ENCODE data around the gene DCXR.
"Not testable (repeated sequence)": the region's sequence is repeated elsewhere in the genome, so short reads cannot be mapped to it uniquely, and the experiment has no call there.

Gene DCXR

DNA sequence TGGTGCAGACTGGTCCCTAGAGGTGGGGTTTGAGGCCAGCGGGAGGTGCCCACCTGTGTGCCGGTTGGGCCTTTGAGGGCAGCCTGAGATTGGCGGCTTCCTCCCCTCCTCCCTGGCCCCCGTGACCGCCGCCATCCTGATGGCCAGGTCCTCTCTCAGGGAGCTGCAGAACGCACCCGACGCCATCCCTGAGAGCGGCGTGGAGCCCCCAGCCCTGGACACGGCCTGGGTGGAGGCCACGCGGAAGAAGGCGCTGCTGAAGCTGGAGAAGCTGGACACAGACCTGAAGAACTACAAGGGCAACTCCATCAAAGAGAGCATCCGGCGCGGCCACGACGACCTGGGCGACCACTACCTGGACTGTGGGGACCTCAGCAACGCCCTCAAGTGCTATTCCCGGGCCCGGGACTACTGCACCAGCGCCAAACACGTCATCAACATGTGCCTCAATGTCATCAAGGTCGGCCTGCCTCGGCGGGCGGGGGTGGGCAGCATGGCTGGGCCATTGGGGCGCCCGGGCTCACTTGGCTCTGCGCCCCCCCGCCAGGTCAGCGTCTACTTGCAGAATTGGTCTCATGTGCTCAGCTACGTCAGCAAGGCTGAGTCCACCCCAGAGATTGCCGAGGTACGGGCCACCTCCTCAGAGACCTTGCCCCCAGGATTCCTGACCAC, 17.0 kb upstream of the DCXR start:
- DNase-seq = no peak

DNA sequence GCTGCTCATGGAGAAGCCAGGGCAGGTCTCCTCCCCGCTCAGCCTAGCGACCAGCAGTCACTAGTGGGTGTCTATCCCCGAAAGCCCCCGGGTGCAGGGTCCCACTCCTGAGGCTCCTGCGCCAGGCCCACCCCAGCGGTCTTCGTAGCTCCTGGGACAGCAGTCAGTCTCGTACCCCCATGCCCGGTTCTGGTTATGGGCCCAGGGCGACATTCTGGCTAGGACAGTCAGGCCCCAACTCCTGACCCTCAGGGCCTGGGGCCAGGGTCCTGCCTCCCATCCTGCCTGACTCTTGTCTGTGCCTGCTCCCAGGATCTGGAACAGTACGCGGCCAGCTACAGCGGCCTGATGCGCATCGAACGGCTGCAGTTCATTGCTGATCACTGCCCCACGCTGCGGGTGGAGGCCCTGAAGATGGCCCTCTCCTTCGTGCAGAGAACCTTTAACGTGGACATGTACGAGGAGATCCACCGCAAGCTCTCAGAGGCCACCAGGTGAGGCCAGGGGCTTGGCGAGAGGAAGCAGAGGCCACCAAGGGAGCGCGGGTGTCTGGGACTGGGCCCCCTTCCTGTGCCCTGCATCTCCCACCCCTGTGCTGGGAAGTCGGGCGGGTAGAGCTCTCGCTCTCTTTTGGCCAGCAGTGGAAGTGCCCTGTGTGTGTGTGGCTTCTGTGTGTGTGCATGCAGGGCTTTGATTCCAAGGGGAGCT, 16.2 kb upstream of the DCXR start:
- DNase-seq = no peak

DNA sequence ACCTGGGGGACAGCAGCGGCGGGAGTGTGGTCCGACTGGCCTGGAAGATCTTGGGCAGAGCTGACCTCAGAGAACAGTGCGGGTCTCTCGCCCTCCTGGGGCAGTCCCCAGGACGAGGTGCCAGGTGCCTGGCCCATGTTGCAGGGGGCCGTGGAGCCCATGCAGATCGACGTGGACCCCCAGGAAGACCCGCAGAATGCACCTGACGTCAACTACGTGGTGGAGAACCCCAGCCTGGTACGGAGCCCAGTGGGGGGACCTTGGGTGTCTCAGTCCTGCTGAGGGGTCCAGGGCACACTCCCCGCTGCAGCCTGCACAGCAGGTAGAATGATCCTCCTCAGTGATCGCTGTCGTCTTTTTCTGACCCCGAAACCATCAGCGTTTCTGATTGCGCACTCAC, 15.6 kb upstream of the DCXR start:
- no peak for DNase-seq

GRCh38 chr17:82052638-82053059, 15.2 kb upstream of the DCXR start:
- DNase-seq = no peak

DNA sequence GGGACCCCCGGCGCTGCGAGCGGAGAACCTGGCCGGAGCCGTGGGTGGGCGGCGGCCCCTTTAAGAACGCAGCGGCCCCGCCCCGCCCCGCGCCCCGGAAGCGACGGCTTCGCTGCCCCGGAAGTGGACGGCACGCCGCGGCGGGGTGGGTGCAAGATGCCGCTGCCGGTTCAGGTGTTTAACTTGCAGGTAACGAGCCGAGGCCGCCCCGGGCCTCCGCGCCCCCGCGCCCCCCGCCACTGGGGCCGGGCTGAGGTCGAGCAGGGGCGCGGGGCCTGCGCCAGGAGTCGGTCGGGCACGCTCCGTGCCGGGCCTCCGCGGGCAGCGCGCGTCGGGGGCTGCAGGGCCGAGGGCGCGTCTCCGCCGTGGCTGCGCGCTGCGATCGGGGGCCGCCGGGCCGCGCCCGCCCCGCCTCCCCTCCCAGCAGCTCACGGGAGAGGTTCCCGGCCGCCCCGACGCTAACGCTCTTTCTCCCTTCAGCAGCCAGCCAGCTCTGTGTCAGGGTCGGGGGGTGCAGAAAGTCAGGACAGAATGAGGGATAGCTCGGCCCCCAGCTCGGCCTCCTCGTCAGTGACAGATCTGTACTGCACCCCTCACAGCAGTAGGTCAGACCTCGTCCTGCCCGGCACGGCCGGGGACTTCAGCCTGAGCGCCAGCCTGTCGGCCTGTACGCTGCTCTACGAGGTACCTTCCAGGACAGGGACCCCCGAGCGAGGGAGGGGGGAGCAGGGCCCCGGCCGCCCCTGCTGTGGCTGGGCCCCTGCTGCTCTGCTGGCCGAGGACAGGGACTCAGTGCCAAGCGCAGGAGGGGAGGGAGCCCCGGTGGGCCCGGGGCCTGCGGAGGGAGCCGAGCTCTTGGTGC, 14.5 kb upstream of the DCXR start, which contains the start of the genes GPS1 and RFNG:
GPS1 (plus strand) TSS at position 123 of the 862 bp plus-strand sequence; CDS start at position 157, 34 bp downstream.
RFNG (minus strand) TSS at position 36 of the 862 bp plus-strand sequence. CDS start 45 bp downstream, outside the sequence.
- peak; percentile 31 for DNase-seq

- DNase-seq = no peak
Measured at GRCh38 chr17:82050761-82051641, 13.5 kb upstream of the DCXR start.

DNA sequence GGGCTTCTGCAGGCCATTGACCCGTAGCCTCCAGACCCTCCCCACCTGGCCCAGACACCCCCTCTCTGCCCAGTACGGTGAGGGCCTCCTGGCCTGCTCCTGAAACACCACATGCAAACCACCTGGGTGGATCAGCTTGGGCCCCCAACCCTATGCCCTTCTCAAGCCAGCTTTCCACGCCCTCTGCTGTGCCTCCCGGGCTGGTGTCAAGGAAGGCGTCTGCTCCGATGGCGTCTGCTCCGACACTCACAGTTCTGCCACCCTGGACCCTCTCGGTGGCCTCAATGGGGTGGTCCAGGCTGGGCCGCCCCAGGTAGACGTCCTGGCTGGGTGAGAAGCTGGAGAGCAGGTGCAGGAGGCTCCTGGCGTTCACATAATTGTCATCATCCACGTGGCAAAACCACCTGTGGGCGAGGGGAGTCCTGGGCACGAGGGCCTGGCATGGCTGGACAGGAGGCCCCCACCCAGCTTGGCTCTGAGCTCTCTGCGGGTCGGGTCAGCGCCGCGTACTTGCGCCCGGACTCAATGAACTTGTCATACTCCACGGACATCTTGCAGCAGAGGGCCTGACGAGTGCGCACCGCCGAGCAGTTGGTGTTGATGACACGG, 12.8 kb upstream of the DCXR start:
- no peak for DNase-seq

DNA sequence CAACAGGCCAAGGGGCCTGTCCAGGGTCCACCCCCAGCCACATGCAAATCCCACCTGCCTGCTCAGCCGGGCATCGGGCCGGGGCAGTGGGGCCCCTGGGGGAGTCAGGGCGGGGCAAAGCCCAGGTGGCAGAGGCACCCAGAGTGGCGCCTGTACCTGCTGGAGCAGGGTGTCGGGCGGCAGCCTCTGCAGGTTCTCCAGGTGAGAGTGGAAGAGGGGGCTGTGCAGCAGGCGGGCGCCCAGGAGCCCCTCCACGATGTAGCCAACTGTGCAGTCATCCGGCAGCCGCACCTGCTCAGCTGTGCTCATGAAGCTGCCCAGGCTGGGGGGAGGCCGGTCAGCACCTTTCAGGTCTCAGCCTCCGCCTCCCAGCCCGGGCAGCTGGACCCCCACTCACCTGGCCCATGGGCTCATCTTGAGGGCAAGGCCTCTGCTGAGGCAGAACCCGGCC, 12.0 kb upstream of the DCXR start:
- no peak for DNase-seq

DNA sequence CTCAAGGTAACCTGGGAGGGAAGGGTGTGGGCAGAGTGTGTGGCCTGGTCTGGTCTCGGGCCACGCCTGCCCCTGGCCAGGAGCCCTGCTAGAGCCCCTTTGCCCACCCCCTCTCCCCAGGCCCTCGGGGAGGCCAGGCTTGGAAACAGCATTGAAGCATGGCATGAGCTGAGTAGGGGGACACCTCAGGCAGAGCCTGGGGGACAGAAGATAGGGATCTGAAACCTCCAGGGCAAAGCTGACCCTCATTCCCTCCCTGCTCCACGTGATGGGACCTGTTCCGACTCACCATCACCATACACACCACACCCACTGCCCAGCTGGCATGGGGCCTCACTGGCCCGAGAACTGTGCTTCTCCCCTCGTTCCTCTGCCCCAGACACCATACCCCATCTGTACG, 11.6 kb upstream of the DCXR start:
- DNase-seq = no peak

GRCh38 chr17:82048571-82048971, 11.1 kb upstream of the DCXR start:
- no peak for DNase-seq

- no peak for DNase-seq
Measured at GRCh38 chr17:82047914-82048570, 10.5 kb upstream of the DCXR start.

GRCh38 chr17:82047379-82047778, 9.9 kb upstream of the DCXR start:
- DNase-seq = no peak

- DNase-seq = no peak
Measured at GRCh38 chr17:82046903-82047302, 9.4 kb upstream of the DCXR start.

GRCh38 chr17:82045936-82046484, 8.5 kb upstream of the DCXR start:
- no peak for DNase-seq

DNA sequence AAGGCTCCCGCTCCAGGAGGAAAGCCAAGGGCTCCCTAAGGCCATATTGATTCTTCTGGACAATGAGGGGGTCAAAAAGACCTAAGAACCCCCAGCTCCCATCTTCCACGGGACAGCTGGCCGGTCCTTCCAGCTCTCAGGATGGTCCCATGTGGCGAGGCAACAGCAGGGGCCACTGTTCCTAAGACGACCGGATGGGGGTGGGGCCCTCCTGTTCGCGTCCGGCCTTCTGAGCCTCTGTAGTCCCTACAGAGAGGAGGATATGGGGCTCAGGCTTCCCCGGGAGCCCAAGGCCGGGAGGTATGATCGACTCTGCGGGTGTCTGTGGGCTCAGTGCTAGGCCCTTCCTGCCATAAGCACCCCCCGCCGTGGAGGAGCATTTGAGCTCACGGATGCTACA, 6.0 kb upstream of the DCXR start:
- no peak for DNase-seq

DNA sequence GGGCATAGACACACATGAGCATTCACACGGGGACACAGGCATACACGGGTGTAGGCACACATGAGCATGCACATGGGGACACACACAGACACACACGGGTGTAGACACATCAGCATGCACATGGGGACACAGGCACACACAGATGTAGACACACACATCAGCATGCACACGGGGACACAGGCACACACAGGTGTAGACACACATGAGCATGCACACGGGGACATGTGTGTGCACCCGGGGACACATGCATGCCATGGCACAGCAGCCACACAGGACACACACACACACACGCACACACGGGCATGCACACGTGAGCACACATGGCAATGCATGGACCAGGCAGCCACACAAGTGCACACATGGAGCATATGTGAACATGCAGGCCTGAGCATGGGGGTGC, 5.2 kb upstream of the DCXR start:
- no peak for DNase-seq

DNA sequence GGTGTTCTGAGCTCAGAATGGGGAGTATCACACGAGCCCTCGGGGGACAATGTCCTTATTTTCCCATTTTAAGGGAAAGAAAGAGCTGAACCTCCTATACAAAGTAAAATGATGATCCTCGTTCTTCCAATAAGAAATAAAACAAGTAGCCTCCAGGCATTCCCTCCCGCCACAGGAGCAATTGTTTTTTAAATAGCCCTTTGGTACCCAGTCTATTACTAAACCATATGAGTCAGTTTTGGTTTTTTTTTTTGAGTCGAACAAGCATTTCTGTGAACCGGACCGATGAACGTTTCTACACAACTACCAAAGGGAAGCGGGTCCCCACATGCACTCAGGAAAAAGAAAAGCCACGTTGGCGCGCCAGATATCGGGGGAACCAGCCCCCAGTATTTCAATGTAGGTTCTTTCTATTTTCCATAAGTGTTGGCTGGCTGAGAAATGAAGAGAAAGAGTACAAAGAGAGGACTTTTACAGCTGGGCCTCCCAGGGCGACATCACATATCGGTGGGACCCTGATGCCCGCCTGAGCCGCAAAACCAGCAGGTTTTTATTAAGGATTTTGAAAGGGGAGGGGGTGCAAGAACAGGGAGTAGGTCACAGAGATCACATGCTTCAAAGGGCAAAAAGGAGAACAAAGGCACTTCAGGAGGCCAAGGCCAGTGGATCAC, 3.8 kb upstream of the DCXR start:
- no peak for DNase-seq

DNA sequence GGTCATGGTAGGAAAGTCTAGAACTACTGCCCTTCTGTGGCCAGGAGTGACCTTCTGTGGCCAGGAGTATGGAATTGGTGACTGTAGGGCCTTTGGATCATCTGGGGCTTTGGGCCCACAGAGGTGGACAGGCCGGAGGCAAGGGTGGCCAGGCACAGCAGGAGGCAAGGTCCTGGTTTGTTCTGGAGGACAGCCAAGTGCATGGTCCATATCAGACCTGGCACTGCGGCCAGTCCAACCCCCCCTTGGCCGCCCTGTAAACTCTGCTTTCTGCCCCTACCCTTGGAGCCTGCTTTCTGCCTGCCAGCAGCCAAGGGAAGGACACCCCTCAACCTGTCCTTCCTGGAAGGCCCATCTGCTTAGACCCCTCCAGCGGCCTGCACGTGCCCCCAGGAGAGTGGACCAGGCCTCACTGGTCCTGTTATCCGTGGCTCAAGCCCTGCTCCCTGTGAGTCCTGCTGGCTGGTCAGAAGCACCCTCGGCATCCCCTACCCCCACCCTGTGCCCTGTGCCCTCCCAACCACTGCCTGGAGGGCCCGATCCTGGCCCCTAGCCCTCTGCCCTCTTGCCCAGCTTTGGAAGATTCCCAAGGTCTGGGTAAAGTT, 2.3 kb upstream of the DCXR start:
- no peak for DNase-seq

- DNase-seq = not testable (repeated sequence)
Measured at GRCh38 chr17:82038796-82039409, 1.4 kb upstream of the DCXR start.

- no peak for DNase-seq
Measured at GRCh38 chr17:82037889-82038195, 345 bp upstream of the DCXR start.

All from NCI-H1092 (cell line).